ENCODE results near the gene PTPN21. TPM values are rescaled to one million over a fixed set of nuclear protein-coding genes. Genes with fewer than 3 reads are reported as not detected.
"Not testable (repeated sequence)": the region's sequence is repeated elsewhere in the genome, so short reads cannot be mapped to it uniquely, and the experiment has no call there.

PTPN21 gene
- total RNA-seq, 2 donors from 2014 or later: 0.14 to 0.95 TPM

DNA sequence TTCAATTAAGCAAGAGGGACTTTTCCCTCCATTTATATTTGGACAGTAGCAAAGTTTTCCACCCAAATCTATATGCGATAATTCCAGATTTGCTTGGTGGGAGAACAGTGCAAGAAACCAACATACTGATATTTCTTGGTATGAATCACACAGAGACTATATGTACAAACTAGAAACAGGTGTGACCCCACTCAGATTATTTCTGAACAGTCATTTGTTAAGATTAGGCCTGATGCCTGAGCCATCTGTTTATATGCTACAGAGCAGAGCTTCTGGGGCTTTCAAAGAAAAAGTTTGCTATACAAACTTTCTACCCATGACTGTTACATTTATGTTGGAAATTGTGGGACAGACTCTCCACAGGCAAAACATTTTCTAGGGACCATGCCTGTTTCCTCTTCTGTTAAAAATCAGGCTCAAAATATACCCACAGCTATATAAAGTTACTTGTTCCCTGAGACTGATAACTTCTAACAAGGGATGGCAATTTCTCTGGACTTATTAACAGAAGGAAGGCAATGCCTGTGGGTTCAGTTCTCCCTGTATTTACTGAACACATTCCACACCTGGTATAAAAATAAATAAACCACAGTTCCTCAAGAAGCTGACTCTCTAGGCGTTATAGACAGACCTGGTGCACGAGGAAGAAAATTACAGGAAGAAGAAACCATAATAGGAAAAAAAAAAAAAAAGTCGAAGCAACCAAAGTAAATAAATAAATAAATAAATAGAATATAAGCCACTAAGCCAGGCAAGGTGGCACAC lies 8.0 kb downstream of the PTPN21 start:
- no peak overlapping the region for H3K4me3 Mint-ChIP-seq
- H3K27me3 Mint-ChIP-seq (ENCODE audit: low read depth): peaks cover 3% of the 10 kb centered on the region
- H3K9me3 Mint-ChIP-seq: no peaks in the 10 kb centered on the region
- no peaks in the 10 kb centered on the region for H3K4me1 Mint-ChIP-seq (ENCODE audit: low read depth)
- H3K36me3 Mint-ChIP-seq (ENCODE audit: insufficient read depth in 2 of 2): no peaks in the 10 kb centered on the region
- no peak for DNase-seq
- H3K27ac Mint-ChIP-seq: no peak overlapping the region
- ATAC-seq (replicated peaks in 1 of 2): no peak

- no peak overlapping the region for H3K4me3 Mint-ChIP-seq
- no peaks in the 10 kb centered on the region for H3K36me3 Mint-ChIP-seq (ENCODE audit: insufficient read depth in 2 of 2)
- H3K4me1 Mint-ChIP-seq (ENCODE audit: low read depth): no peaks in the 10 kb centered on the region
- no peaks in the 10 kb centered on the region for H3K9me3 Mint-ChIP-seq
- no peak for DNase-seq
- H3K27me3 Mint-ChIP-seq (ENCODE audit: low read depth): no peaks in the 10 kb centered on the region
- no peak for ATAC-seq (replicated peaks in 1 of 2)
- H3K27ac Mint-ChIP-seq: no peak overlapping the region
These were observed 9.6 kb downstream of the PTPN21 start for GRCh38 chr14:88545256-88545655.

- no peak for DNase-seq
- H3K4me1 Mint-ChIP-seq (ENCODE audit: low read depth): no peaks in the 10 kb centered on the region
- no peaks in the 10 kb centered on the region for H3K9me3 Mint-ChIP-seq
- H3K4me3 Mint-ChIP-seq: no peak overlapping the region
- H3K36me3 Mint-ChIP-seq (ENCODE audit: insufficient read depth in 2 of 2): no peaks in the 10 kb centered on the region
- no peak for ATAC-seq (replicated peaks in 1 of 2)
- no peak overlapping the region for H3K27ac Mint-ChIP-seq
- no peaks in the 10 kb centered on the region for H3K27me3 Mint-ChIP-seq (ENCODE audit: low read depth)
These were observed 11.7 kb downstream of the PTPN21 start for GRCh38 chr14:88542857-88543795.

DNA sequence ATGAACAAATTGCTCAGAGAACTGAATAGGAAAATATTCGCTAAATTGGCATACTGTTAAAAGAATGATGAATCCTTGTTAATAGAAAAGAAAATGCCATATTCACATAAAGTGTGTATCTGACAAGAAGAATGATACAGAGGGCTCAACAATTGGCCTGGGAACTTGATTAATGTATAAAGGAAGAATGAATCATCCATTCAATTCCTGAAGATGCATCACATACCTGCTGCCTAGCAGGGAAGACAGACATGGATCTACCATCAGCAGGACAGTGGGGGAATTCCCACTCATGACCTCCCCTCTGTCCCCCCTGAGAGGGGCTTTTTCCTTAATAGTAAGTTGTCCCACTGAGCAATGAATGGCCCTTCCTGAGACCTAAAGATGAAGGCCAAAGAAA lies 13.5 kb downstream of the PTPN21 start:
- Mint-ChIP-seq H3K4me1 (ENCODE audit: low read depth) (no peaks in the 10 kb centered on the region), H3K27me3 (ENCODE audit: low read depth) (no peaks in the 10 kb centered on the region), H3K27ac (no peak overlapping the region), H3K9me3 (no peaks in the 10 kb centered on the region), H3K4me3 (no peak overlapping the region), H3K36me3 (ENCODE audit: insufficient read depth in 2 of 2) (no peaks in the 10 kb centered on the region)
- DNase-seq (no peak), ATAC-seq (replicated peaks in 1 of 2) (no peak)

- Mint-ChIP-seq H3K36me3 (ENCODE audit: insufficient read depth in 2 of 2) (no peaks in the 10 kb centered on the region), H3K9me3 (no peaks in the 10 kb centered on the region), H3K4me1 (ENCODE audit: low read depth) (no peaks in the 10 kb centered on the region), H3K27ac (no peak overlapping the region), H3K27me3 (ENCODE audit: low read depth) (no peaks in the 10 kb centered on the region), H3K4me3 (no peak overlapping the region)
- ATAC-seq (replicated peaks in 1 of 2) (no peak), DNase-seq (no peak)
These were observed 19.0 kb downstream of the PTPN21 start for GRCh38 chr14:88535813-88536212.

GRCh38 chr14:88535149-88535548 lies 19.7 kb downstream of the PTPN21 start:
- ATAC-seq (replicated peaks in 1 of 2) (no peak), DNase-seq (no peak)
- H3K4me1 Mint-ChIP-seq (ENCODE audit: low read depth): no peaks in the 10 kb centered on the region
- H3K27ac Mint-ChIP-seq: no peak overlapping the region
- no peaks in the 10 kb centered on the region for H3K27me3 Mint-ChIP-seq (ENCODE audit: low read depth)
- no peak overlapping the region for H3K4me3 Mint-ChIP-seq
- no peaks in the 10 kb centered on the region for H3K9me3 Mint-ChIP-seq
- no peaks in the 10 kb centered on the region for H3K36me3 Mint-ChIP-seq (ENCODE audit: insufficient read depth in 2 of 2)

DNA sequence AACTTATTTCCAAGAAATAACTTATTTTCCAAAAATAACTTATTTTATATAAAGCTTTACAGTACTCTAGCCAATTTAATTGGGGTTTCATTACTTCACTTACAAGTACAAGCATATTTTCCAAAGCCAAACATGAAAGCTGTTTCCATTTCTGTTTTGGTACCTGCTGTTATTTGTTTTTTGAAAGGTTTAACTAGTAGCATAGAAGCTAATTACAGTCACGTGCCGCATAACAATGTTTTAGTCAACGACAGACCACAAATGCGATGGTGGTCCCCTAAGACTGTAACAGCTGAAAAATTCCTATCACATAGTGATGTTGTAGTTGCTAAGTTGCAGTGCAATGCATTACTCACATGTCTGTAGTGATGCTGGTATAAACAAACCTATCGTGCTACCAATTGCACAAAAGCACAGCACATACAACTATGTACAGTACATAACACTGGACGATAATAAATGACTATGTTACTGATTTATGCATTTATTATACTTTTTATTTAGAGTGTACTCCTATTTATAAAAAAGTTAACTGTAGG lies 21.7 kb downstream of the PTPN21 start:
- Mint-ChIP-seq H3K27me3 (ENCODE audit: low read depth) (no peaks in the 10 kb centered on the region), H3K4me1 (ENCODE audit: low read depth) (no peaks in the 10 kb centered on the region), H3K9me3 (peaks cover 0 to 6% of the 10 kb centered on the region in 2 donors), H3K27ac (no peak overlapping the region), H3K4me3 (no peak overlapping the region), H3K36me3 (ENCODE audit: insufficient read depth in 2 of 2) (peaks cover 1 to 2% of the 10 kb centered on the region in 2 donors)
- ATAC-seq (replicated peaks in 1 of 2): no peak
- no peak for DNase-seq

DNA sequence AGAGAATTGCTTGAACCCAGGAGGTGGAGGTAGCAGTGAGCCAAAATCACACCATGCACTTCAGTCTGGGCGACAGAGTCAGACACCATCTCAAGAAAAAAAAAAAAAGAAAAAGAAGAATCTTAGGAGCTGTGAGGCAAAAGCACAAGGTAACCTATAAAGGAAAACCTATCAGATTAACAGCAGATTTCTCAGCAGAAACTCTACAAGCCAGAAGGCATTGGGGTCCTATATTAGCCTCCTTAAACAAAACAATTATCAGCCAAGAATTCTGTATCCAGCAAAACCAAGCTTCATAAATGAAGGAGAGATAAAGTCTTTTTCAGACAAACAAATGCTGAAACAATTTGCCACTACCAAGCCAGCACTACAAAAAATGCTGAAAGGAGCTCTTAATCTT lies 24.9 kb downstream of the PTPN21 start:
- H3K27ac Mint-ChIP-seq; DNase-seq; H3K27me3 Mint-ChIP-seq (ENCODE audit: low read depth); H3K4me3 Mint-ChIP-seq; H3K9me3 Mint-ChIP-seq; H3K4me1 Mint-ChIP-seq (ENCODE audit: low read depth); ATAC-seq (replicated peaks in 1 of 2); H3K36me3 Mint-ChIP-seq (ENCODE audit: insufficient read depth in 2 of 2): not testable (repeated sequence)

DNA sequence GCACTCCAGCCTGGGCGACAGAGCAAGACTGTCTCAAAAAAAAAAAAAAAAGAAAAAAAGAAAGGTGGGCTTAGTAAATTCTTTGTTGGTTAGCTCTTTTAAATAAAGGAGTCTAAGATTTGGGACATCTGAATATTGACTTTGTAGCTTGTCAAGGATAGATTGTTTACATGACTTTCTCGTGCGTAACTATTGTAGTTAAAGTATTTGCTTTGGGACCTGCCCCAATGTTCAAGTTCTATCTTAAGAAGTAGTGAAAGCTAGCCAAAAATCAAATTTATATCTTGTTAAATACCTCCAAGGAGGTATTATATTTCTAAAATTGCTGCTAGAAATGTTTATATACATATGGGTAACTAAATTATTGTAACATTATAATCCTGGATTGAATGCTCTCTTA lies 32.4 kb downstream of the PTPN21 start:
- no peak overlapping the region for H3K27ac Mint-ChIP-seq

DNA sequence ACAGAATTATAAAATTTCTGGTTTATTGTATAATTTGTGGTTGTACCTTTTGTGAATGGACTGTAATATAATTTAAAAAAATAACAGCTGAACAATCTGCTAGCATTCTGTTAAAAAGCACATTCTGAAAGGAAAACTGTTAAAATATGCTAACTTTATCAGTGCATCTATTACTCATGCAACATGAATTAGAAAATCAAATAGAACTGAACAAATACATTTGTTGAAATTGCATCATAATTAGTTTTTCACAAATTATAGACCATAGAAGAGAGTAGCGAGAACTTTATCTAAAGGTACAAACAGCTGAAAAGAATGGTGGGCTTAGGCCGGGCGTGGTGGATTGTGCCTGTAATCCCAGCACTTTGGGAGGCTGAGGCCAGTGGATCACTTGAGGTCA lies 33.0 kb downstream of the PTPN21 start:
- Mint-ChIP-seq H3K4me3 (no peak overlapping the region), H3K4me1 (ENCODE audit: low read depth) (peaks cover 4% of the 10 kb centered on the region), H3K9me3 (no peaks in the 10 kb centered on the region), H3K27ac (no peak overlapping the region), H3K36me3 (ENCODE audit: insufficient read depth in 2 of 2) (no peaks in the 10 kb centered on the region), H3K27me3 (ENCODE audit: low read depth) (peaks cover 20% of the 10 kb centered on the region)
- DNase-seq: no peak
- no peak for ATAC-seq (replicated peaks in 1 of 2)

More for the DNA sequence above, 32.4 kb downstream of the PTPN21 start:
- ATAC-seq (replicated peaks in 1 of 2) (no peak), DNase-seq (no peak)
- H3K4me1 Mint-ChIP-seq (ENCODE audit: low read depth): no peaks in the 10 kb centered on the region
- H3K27me3 Mint-ChIP-seq (ENCODE audit: low read depth): peaks cover 16% of the 10 kb centered on the region
- H3K4me3 Mint-ChIP-seq: no peak overlapping the region
- no peaks in the 10 kb centered on the region for H3K36me3 Mint-ChIP-seq (ENCODE audit: insufficient read depth in 2 of 2)
- no peaks in the 10 kb centered on the region for H3K9me3 Mint-ChIP-seq

- Mint-ChIP-seq H3K4me3 (no peak overlapping the region), H3K4me1 (ENCODE audit: low read depth) (peaks cover 8% of the 10 kb centered on the region), H3K27me3 (ENCODE audit: low read depth) (peaks cover 34% of the 10 kb centered on the region), H3K9me3 (no peaks in the 10 kb centered on the region), H3K36me3 (ENCODE audit: insufficient read depth in 2 of 2) (no peaks in the 10 kb centered on the region), H3K27ac (no peak overlapping the region)
- ATAC-seq (replicated peaks in 1 of 2) (no peak), DNase-seq (no peak)
These were observed 34.9 kb downstream of the PTPN21 start for GRCh38 chr14:88519907-88520306.

DNA sequence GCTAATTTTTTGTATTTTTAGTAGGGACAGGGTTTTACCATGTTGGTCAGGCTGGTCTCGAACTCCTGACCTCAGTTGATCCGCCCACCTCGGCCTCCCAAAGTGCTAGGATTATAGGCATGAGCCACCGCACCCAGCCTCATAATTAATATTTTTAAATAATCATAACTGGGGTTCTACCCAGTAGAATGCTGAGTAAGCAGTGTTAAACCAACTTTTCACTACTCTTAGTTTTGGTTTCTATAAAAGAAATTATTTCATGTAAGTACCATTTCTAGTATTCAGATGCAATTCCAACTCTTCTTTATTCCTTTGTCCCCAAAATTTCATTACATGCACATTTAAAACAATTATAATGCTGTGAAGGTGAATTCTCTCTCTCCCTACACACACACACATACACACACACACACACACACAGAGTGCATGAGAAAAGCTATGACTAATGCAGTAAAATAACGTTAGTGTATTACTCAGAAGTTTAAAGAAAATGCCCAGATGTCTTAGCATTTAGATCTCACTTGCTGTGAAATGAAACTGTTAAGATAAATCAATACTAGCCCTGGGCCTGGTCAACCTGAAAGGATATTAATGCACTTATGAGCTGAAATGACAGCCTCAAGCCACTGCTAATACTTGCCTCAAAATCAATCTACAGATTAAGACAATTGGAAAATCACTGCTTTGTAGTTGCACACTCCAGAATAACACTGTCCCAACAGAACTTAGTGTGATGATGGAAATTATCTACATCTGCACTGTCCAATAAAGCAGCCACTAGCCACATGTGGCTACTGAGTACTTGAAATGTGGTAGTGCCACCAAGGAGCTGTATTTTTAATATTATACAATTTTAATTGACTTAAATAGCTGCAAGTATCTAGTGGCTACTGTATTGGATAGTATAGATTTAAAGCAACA lies 36.0 kb downstream of the PTPN21 start:
- Mint-ChIP-seq H3K36me3 (ENCODE audit: insufficient read depth in 2 of 2) (no peaks in the 10 kb centered on the region), H3K4me1 (ENCODE audit: low read depth) (peaks cover 8% of the 10 kb centered on the region), H3K27ac (no peak overlapping the region), H3K9me3 (no peaks in the 10 kb centered on the region), H3K27me3 (ENCODE audit: low read depth) (peaks cover 38% of the 10 kb centered on the region), H3K4me3 (no peak overlapping the region)
- no peak for DNase-seq
- ATAC-seq (replicated peaks in 1 of 2): no peak
